Loucy (cell line): Measurements from ENCODE around the gene FLII.

Source experiments
- H2AFZ ChIP-seq: fragments of 200-600 bp; sonication (generic); 2 replicates; pipeline ENCODE4 v1.6.0; 2016; ENCODE audit warnings: antibody characterized with exemption, mild to moderate bottlenecking, low read length, moderate library complexity
- H3F3A ChIP-seq: fragments of 200-600 bp; 2 replicates; pipeline ENCODE4 v1.6.0; 2016; ENCODE audit warnings: antibody characterized with exemption, low read depth, mild to moderate bottlenecking
- H3K27me3 ChIP-seq: fragments of 200-600 bp; sonication (generic); 2 replicates; pipeline ENCODE4 v1.6.1; 2014; ENCODE audit warnings: low read length, mild to moderate bottlenecking; ENCODE audit not compliant: insufficient read depth, poor library complexity, severe bottlenecking
- H3K36me3 ChIP-seq: fragments of 200-600 bp; sonication (generic); 2 replicates; pipeline ENCODE4 v1.6.1; 2016; ENCODE audit warnings: low read length; ENCODE audit not compliant: insufficient read depth
- H3K4me1 ChIP-seq: fragments of 200-600 bp; sonication (generic); 2 replicates; pipeline ENCODE4 v1.5.1; 2014; ENCODE audit warnings: low read length, mild to moderate bottlenecking; ENCODE audit not compliant: insufficient read depth, poor library complexity, severe bottlenecking
- H3K4me2 ChIP-seq: fragments of 200-600 bp; sonication (generic); 2 replicates; pipeline ENCODE4 v1.6.0; 2014; ENCODE audit warnings: antibody characterized with exemption, low read length, low read depth, mild to moderate bottlenecking; ENCODE audit not compliant: poor library complexity, severe bottlenecking
- H3K4me3 ChIP-seq: fragments of 200-600 bp; sonication (generic); 2 replicates; pipeline ENCODE4 v1.5.1; 2014; ENCODE audit warnings: low read length, mild to moderate bottlenecking, mixed read lengths; ENCODE audit not compliant: poor library complexity, severe bottlenecking
- H3K79me2 ChIP-seq: fragments of 200-600 bp; sonication (generic); 2 replicates; pipeline ENCODE4 v1.6.1; 2014; ENCODE audit warnings: low read length; ENCODE audit not compliant: insufficient read depth
- H3K9ac ChIP-seq: fragments of 200-600 bp; sonication (generic); 2 replicates; pipeline ENCODE4 v1.6.0; 2014; ENCODE audit warnings: mild to moderate bottlenecking, low read depth, low read length, moderate library complexity; ENCODE audit not compliant: poor library complexity, severe bottlenecking
- H3K9me2 ChIP-seq: fragments of 200-600 bp; sonication (generic); replicated peaks from 2 replicates; pipeline ENCODE4 v1.6.1; 2016; ENCODE audit warnings: low read depth, low read length, mixed read lengths
- H3K9me3 ChIP-seq: fragments of 200-600 bp; sonication (generic); 2 replicates; pipeline ENCODE4 v1.6.1; 2014; ENCODE audit warnings: mild to moderate bottlenecking, antibody characterized with exemption, low read length, low read depth; ENCODE audit not compliant: insufficient read depth
- H4K20me1 ChIP-seq: fragments of 200-600 bp; sonication (generic); 2 replicates; pipeline ENCODE4 v1.6.0; 2014; ENCODE audit warnings: antibody characterized with exemption, low read length, mild to moderate bottlenecking; ENCODE audit not compliant: insufficient read depth, poor library complexity, severe bottlenecking
- EZH2phosphoT487 ChIP-seq: fragments of 200-600 bp; IDR thresholded peaks from 2 replicates; pipeline ENCODE4 v1.6.1; 2018; ENCODE audit warnings: antibody characterized with exemption, mild to moderate bottlenecking, moderate library complexity, borderline replicate concordance
- TF ChIP-seq, protein P1 (sequence below): fragments of 200-600 bp; sonication (generic); conservative IDR thresholded peaks from 2 replicates; pipeline ENCODE4 v1.5.1; 2014; ENCODE audit warnings: mild to moderate bottlenecking, antibody characterized with exemption, low read length

Gene FLII

DNA sequence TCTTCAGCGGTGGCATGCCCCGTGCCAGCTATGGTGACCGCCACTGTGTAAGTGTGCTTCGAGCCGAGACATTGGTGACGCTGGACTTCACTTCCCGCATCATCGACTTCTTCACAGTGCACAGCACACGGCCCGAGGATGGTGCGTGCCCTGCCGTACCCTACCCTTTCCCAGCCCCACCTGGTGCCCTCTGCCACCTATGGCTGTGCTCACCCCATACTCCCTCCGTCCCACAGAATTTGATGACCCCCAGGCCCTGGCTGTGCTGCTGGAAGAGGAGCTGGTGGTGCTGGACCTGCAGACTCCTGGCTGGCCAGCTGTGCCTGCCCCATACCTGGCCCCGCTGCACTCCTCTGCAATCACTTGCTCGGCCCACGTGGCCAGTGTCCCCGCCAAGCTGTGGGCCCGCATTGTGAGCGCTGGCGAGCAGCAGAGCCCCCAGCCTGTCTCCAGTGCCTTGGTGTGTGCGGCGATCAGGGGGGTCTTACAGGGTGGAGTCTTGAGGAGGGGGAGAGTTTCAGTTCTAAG is 23.6 kb downstream of the FLII start:
- Histone ChIP-seq H4K20me1 (no peaks in the 10 kb centered on the region), H3K9ac (no peak overlapping the region), H3K9me2 (no peaks in the 10 kb centered on the region), H3K27me3 (no peaks in the 10 kb centered on the region), H3K36me3 (peaks cover 8% of the 10 kb centered on the region; the same call in 1 of the 2 replicates), H3K4me2 (no peak overlapping the region), H2AFZ (no peak overlapping the region), H3F3A (no peaks in the 10 kb centered on the region), H3K79me2 (peaks cover 3% of the 10 kb centered on the region; the same call in 1 of the 2 replicates), H3K4me1 (no peaks in the 10 kb centered on the region), H3K4me3 (no peak overlapping the region), H3K9me3 (no peaks in the 10 kb centered on the region)
- TF ChIP-seq, protein P1, sequence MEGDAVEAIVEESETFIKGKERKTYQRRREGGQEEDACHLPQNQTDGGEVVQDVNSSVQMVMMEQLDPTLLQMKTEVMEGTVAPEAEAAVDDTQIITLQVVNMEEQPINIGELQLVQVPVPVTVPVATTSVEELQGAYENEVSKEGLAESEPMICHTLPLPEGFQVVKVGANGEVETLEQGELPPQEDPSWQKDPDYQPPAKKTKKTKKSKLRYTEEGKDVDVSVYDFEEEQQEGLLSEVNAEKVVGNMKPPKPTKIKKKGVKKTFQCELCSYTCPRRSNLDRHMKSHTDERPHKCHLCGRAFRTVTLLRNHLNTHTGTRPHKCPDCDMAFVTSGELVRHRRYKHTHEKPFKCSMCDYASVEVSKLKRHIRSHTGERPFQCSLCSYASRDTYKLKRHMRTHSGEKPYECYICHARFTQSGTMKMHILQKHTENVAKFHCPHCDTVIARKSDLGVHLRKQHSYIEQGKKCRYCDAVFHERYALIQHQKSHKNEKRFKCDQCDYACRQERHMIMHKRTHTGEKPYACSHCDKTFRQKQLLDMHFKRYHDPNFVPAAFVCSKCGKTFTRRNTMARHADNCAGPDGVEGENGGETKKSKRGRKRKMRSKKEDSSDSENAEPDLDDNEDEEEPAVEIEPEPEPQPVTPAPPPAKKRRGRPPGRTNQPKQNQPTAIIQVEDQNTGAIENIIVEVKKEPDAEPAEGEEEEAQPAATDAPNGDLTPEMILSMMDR: no peak
- no peak for TF ChIP-seq EZH2phosphoT487

DNA sequence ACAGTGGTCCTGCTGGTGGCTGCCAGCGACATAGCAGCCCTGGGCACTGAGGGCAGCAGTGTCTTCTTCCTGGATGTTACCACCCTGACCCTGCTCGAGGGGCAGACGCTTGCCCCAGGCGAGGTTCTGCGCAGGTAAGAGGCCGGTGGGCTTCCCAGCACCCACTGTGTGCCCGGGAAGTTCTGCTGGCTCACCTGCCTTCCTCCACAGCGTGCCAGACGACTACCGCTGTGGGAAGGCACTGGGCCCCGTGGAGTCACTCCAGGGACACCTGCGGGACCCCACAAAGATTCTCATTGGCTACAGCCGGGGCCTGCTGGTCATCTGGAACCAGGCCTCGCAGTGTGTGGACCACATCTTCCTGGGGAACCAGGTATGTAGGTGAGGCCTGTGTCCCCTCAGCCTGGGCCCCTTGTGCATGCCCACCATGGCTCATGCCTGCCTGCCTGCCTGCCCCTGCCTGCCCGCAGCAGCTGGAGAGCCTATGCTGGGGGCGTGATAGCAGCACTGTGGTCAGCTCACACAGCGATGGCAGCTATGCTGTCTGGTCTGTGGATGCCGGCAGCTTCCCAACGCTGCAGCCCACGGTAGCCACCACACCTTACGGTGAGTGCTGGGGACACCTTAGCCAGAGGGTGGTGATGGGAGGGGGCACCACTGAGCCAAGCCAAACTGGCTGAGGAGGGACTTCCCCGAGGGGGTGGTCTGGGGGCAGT is 24.6 kb downstream of the FLII start:
- Histone ChIP-seq H3K4me2 (no peak overlapping the region), H2AFZ (no peak overlapping the region)

DNA sequence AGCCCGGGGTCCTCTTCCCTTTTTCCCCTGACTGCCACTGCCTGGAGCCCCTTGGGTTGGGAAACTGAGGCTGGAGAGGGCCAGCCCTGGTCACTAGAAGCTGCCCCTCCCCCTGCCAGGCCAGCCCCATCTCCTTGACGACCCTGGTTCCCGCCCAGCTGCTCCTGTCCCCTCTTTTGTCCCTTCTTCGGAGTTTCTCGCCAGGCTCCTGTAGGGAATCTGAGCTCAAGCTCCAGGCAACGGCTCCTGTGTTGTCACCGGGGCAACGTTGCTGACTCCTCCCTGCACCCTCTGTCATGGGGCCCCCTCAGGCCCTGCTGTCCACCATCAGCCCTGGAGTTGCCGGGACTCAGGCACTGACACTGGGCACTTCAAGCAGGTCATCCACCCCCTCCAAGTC is 27.4 kb downstream of the FLII start:
- Histone ChIP-seq H3F3A (no peaks in the 10 kb centered on the region), H3K4me1 (peaks cover 19% of the 10 kb centered on the region), H3K79me2 (peaks cover 28% of the 10 kb centered on the region), H3K27me3 (no peaks in the 10 kb centered on the region), H2AFZ (no peak overlapping the region), H3K9me2 (no peaks in the 10 kb centered on the region), H4K20me1 (peaks cover 5% of the 10 kb centered on the region), H3K9me3 (no peaks in the 10 kb centered on the region), H3K9ac (no peak overlapping the region), H3K4me2 (no peak overlapping the region), H3K4me3 (no peak overlapping the region), H3K36me3 (no peaks in the 10 kb centered on the region; the same call in 1 of the 2 replicates)
- TF ChIP-seq EZH2phosphoT487: no peak
- TF ChIP-seq, protein P1: no peak

More for the DNA sequence above, 24.6 kb downstream of the FLII start:
- Histone ChIP-seq H3K27me3 (no peaks in the 10 kb centered on the region), H4K20me1 (no peaks in the 10 kb centered on the region), H3K9ac (no peak overlapping the region), H3K9me3 (no peaks in the 10 kb centered on the region), H3K79me2 (peaks cover 3% of the 10 kb centered on the region; the same call in 1 of the 2 replicates), H3K36me3 (peaks cover 8% of the 10 kb centered on the region; the same call in 1 of the 2 replicates), H3K4me1 (peaks cover 2% of the 10 kb centered on the region), H3K9me2 (no peaks in the 10 kb centered on the region), H3F3A (no peaks in the 10 kb centered on the region), H3K4me3 (no peak overlapping the region)
- TF ChIP-seq, protein P1: no peak
- TF ChIP-seq EZH2phosphoT487: no peak
